Endothelial cell (in vitro differentiated cells): ENCODE results near the gene RAB33A. TPM values are rescaled to one million over a fixed set of nuclear protein-coding genes. Genes with fewer than 3 reads are reported as not detected.

Experiments
- DNase-seq: peaks from one replicate; pipeline ENCODE4 v3.0.0; 2021; ENCODE audit warnings: low spot score
- H3K27ac Mint-ChIP-seq: one replicate; pipeline ENCODE4 v1.8.0; 2021; ENCODE audit warnings: mixed read lengths, inconsistent platforms; ENCODE audit not compliant: unreplicated experiment
- H3K27me3 Mint-ChIP-seq: one replicate; pipeline ENCODE4 v1.8.0; 2021; ENCODE audit warnings: mild to moderate bottlenecking, moderate library complexity, mixed read lengths, inconsistent platforms; ENCODE audit not compliant: unreplicated experiment
- H3K36me3 Mint-ChIP-seq: one replicate; pipeline ENCODE4 v1.8.0; 2021; ENCODE audit warnings: mild to moderate bottlenecking, low read depth, mixed read lengths, inconsistent platforms; ENCODE audit not compliant: unreplicated experiment
- H3K4me1 Mint-ChIP-seq: one replicate; pipeline ENCODE4 v1.8.0; 2021; ENCODE audit warnings: mild to moderate bottlenecking, mixed read lengths, inconsistent platforms; ENCODE audit not compliant: unreplicated experiment
- H3K4me3 Mint-ChIP-seq: one replicate; pipeline ENCODE4 v1.8.0; 2021; ENCODE audit warnings: mild to moderate bottlenecking, mixed read lengths, inconsistent platforms; ENCODE audit not compliant: unreplicated experiment
- H3K9me3 Mint-ChIP-seq: one replicate; pipeline ENCODE4 v1.8.0; 2021; ENCODE audit warnings: mixed read lengths, inconsistent platforms; ENCODE audit not compliant: unreplicated experiment
- total RNA-seq: library from RNA; stranded (reverse); fragmentation: NEBNext Ultra II Directional; extraction: Animal tissue kit (Norgen Biotek cat#: 25700); gene quantifications from one replicate; pipeline ENCODE4 v1.2.1, GENCODE V29; 2021; ENCODE audit not compliant: unreplicated experiment
- TF ChIP-seq, protein P1 (sequence below): fragments of 200-600 bp; sonication (generic); IDR thresholded peaks from one replicate; pipeline ENCODE4 v1.5.0; 2021; ENCODE audit warnings: antibody characterized with exemption; ENCODE audit not compliant: unreplicated experiment

The RAB33A gene
- total RNA-seq, 1 donor from 2014 or later: 4.1 TPM

- TF ChIP-seq, protein P1, sequence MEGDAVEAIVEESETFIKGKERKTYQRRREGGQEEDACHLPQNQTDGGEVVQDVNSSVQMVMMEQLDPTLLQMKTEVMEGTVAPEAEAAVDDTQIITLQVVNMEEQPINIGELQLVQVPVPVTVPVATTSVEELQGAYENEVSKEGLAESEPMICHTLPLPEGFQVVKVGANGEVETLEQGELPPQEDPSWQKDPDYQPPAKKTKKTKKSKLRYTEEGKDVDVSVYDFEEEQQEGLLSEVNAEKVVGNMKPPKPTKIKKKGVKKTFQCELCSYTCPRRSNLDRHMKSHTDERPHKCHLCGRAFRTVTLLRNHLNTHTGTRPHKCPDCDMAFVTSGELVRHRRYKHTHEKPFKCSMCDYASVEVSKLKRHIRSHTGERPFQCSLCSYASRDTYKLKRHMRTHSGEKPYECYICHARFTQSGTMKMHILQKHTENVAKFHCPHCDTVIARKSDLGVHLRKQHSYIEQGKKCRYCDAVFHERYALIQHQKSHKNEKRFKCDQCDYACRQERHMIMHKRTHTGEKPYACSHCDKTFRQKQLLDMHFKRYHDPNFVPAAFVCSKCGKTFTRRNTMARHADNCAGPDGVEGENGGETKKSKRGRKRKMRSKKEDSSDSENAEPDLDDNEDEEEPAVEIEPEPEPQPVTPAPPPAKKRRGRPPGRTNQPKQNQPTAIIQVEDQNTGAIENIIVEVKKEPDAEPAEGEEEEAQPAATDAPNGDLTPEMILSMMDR: no peak
- H3K4me1 Mint-ChIP-seq: no peaks in the 10 kb centered on the region
- no peaks in the 10 kb centered on the region for H3K9me3 Mint-ChIP-seq
- H3K4me3 Mint-ChIP-seq: no peak overlapping the region
- no peak for DNase-seq
- no peak overlapping the region for H3K27ac Mint-ChIP-seq
- no peaks in the 10 kb centered on the region for H3K27me3 Mint-ChIP-seq
- H3K36me3 Mint-ChIP-seq: no peaks in the 10 kb centered on the region
These were observed 25.7 kb downstream of the RAB33A start for GRCh38 chrX:130197464-130197863.

- Mint-ChIP-seq H3K9me3 (no peaks in the 10 kb centered on the region), H3K4me3 (no peak overlapping the region), H3K27me3 (no peaks in the 10 kb centered on the region), H3K4me1 (no peaks in the 10 kb centered on the region), H3K36me3 (no peaks in the 10 kb centered on the region), H3K27ac (no peak overlapping the region)
- no peak for DNase-seq
- TF ChIP-seq, protein P1: no peak
These were observed 32.9 kb downstream of the RAB33A start for GRCh38 chrX:130204647-130205046.

GRCh38 chrX:130211415-130212186 is 39.8 kb downstream of the RAB33A start:
- peaks cover 1% of the 10 kb centered on the region for H3K27me3 Mint-ChIP-seq
- H3K36me3 Mint-ChIP-seq: no peaks in the 10 kb centered on the region
- no peak overlapping the region for H3K4me3 Mint-ChIP-seq
- no peaks in the 10 kb centered on the region for H3K4me1 Mint-ChIP-seq
- TF ChIP-seq, protein P1: no peak
- no peaks in the 10 kb centered on the region for H3K9me3 Mint-ChIP-seq
- no peak for DNase-seq
- no peak overlapping the region for H3K27ac Mint-ChIP-seq

GRCh38 chrX:130212371-130212770 is 40.6 kb downstream of the RAB33A start:
- H3K4me1 Mint-ChIP-seq: no peaks in the 10 kb centered on the region
- no peak overlapping the region for H3K4me3 Mint-ChIP-seq

GRCh38 chrX:130213376-130213775 is 41.6 kb downstream of the RAB33A start:
- Mint-ChIP-seq H3K4me1 (no peaks in the 10 kb centered on the region), H3K9me3 (no peaks in the 10 kb centered on the region), H3K27me3 (peaks cover 1% of the 10 kb centered on the region), H3K4me3 (no peak overlapping the region), H3K27ac (no peak overlapping the region), H3K36me3 (no peaks in the 10 kb centered on the region)
- TF ChIP-seq, protein P1: no peak
- no peak for DNase-seq

More at GRCh38 chrX:130212371-130212770, 40.6 kb downstream of the RAB33A start:
- Mint-ChIP-seq H3K27ac (no peak overlapping the region), H3K27me3 (peaks cover 1% of the 10 kb centered on the region), H3K36me3 (no peaks in the 10 kb centered on the region), H3K9me3 (no peaks in the 10 kb centered on the region)
- DNase-seq: no peak
- TF ChIP-seq, protein P1: no peak
